ENCODE data around the gene USP33.
"Not testable (repeated sequence)": the region's sequence is repeated elsewhere in the genome, so short reads cannot be mapped to it uniquely, and the experiment has no call there.

USP33 gene

GRCh38 chr1:77757603-77758002 is 2.0 kb downstream of the USP33 start:
- TF ChIP-seq ZFX (IDR thresholded peaks at IDR 0.05; ENCODE audit: borderline replicate concordance) (no peak), CTCF (IDR thresholded peaks at IDR 0.05) (no peak)
- H3K27ac ChIP-seq = no peak overlapping the region

- TF ChIP-seq ZFX (IDR thresholded peaks at IDR 0.05; ENCODE audit: borderline replicate concordance) (no peak), CTCF (IDR thresholded peaks at IDR 0.05) (no peak)
- H3K27ac ChIP-seq = no peak overlapping the region
Observed at GRCh38 chr1:77757066-77757584, 2.5 kb downstream of the USP33 start.

GRCh38 chr1:77756052-77756754 is 3.4 kb downstream of the USP33 start:
- no peak for TF ChIP-seq CTCF (IDR thresholded peaks at IDR 0.05)
- H3K27ac ChIP-seq = no peak overlapping the region

GRCh38 chr1:77749489-77749888 is 10.2 kb downstream of the USP33 start:
- not testable (repeated sequence) for H3K27ac ChIP-seq

GRCh38 chr1:77744576-77744975 is 15.1 kb downstream of the USP33 start:
- TF ChIP-seq CTCF (IDR thresholded peaks at IDR 0.05) (no peak; the same call in 1 of the 2 replicates), ZFX (IDR thresholded peaks at IDR 0.05; ENCODE audit: borderline replicate concordance) (no peak)
- H3K27ac ChIP-seq = no peak overlapping the region

GRCh38 chr1:77742011-77742555 is 17.6 kb downstream of the USP33 start:
- TF ChIP-seq CTCF (IDR thresholded peaks at IDR 0.05) = no peak
- no peak for TF ChIP-seq ZFX (IDR thresholded peaks at IDR 0.05; ENCODE audit: borderline replicate concordance)
- no peak overlapping the region for H3K27ac ChIP-seq

GRCh38 chr1:77741316-77741715 is 18.3 kb downstream of the USP33 start:
- H3K27ac ChIP-seq = no peak overlapping the region
- TF ChIP-seq CTCF (IDR thresholded peaks at IDR 0.05) = no peak
- TF ChIP-seq ZFX (IDR thresholded peaks at IDR 0.05; ENCODE audit: borderline replicate concordance) = no peak
